ENCODE data around the gene IRF2BP2. TPM values are rescaled to one million over a fixed set of nuclear protein-coding genes. Genes with fewer than 3 reads are reported as not detected.

The IRF2BP2 gene
- total and polyA plus RNA-seq, 4 donors = 36.9 to 148 (median 107) TPM

DNA sequence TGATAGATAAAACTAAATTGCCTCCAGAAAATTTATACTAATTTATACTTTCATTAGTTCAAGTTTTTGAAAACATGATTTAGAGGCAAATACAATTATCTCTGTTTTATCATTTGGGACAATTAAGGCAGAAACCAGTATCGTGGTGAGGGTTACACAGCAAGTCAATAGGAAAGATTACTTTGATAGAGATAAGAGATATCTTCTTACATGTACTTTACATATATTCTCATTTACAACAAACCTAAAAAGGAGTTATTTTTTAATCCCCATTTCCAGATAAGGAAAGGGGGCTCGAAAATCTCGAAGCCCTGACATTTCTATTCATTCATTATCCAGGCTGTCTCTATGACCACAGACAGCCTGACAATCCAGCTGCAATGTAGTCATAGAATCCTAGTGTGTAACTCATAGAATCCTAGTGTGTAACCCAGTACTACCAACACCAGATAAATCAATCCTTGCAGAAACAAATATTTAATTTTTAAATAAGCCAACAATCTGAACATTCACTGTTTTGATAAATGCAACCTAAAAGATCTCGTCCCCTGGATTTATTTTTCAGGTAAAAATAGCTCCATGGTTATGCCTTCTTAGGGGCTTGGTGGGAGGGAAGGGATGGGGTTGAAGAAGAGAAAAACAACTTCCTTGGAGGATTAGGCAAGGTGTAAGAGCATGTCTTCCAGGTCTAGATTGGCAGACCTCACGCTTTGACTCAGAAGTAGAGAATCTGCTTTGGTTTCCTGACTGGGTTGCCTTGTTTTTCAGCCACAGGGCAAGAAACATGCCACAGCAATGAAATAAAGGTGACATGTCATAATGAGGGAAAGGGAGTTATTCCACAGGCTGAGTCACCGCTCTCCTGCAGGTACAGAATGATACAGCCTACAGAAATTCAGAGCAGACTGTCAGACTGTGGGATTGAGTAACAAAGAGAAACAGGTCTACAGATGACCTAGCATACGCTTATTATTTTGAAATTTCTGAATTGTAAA lies 45.6 kb downstream of the IRF2BP2 start:
- 76 to 79% methylated on average over 7 of the region's 7 CpGs for WGBS, 2 donors
- DNase-seq (no peak), ATAC-seq (ENCODE audit: low FRiP score) (no peak)
- no peaks in the 10 kb centered on the region for H3K27me3 ChIP-seq (ENCODE audit: control insufficient read depth in 1 of 2, insufficient read depth in 2 of 2, low read length in 1 of 2)
- H3K36me3 ChIP-seq (ENCODE audit: control insufficient read depth in 1 of 2, insufficient read depth in 2 of 2, low read length in 1 of 2) = no peaks in the 10 kb centered on the region
- H3K27ac ChIP-seq (ENCODE audit: low read depth in 1 of 2, low read length in 2 of 2) = no peak overlapping the region
- H3K4me3 ChIP-seq (ENCODE audit: low read length in 2 of 2) = no peak overlapping the region
- H3K9me3 ChIP-seq (ENCODE audit: control insufficient read depth, low read length) = peaks cover 2% of the 10 kb centered on the region
- intact Hi-C loops (cut with DNase I) = no loop called here
- no peaks in the 10 kb centered on the region for H3K4me1 ChIP-seq (ENCODE audit: control insufficient read depth in 1 of 2, insufficient read depth in 2 of 2, low read length in 2 of 2)

DNA sequence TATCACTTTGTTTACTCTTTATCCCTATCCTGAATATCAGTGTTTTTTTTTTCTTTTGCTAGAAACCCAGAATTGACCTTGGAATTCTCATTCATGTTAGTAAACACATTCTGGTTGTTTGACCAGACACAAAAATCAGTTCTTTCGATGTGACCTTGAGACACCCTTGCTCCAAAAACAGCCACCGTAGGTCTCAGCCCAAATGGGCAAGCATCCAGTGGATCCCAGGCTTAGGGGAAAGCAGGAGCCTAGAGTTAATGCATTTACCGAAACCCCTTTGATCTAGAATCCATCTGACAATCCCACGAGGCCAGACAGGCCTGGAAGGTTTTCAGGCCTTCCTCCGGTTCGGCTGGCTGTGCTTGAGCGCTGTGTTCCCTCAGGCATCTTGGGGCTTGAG lies 47.6 kb downstream of the IRF2BP2 start:
- ATAC-seq (ENCODE audit: low FRiP score) (no peak), DNase-seq (no peak)
- H3K4me1 ChIP-seq (ENCODE audit: control insufficient read depth in 1 of 2, insufficient read depth in 2 of 2, low read length in 2 of 2) = no peaks in the 10 kb centered on the region
- intact Hi-C loops (cut with DNase I) = no loop called here
- peaks cover 2% of the 10 kb centered on the region for H3K9me3 ChIP-seq (ENCODE audit: control insufficient read depth, low read length)
- no peaks in the 10 kb centered on the region for H3K27me3 ChIP-seq (ENCODE audit: control insufficient read depth in 1 of 2, insufficient read depth in 2 of 2, low read length in 1 of 2)
- 74 to 75% methylated on average over 7 of the region's 7 CpGs for WGBS, 2 donors
- H3K27ac ChIP-seq (ENCODE audit: low read depth in 1 of 2, low read length in 2 of 2) = no peak overlapping the region
- no peak overlapping the region for H3K4me3 ChIP-seq (ENCODE audit: low read length in 2 of 2)
- H3K36me3 ChIP-seq (ENCODE audit: control insufficient read depth in 1 of 2, insufficient read depth in 2 of 2, low read length in 1 of 2) = no peaks in the 10 kb centered on the region

DNA sequence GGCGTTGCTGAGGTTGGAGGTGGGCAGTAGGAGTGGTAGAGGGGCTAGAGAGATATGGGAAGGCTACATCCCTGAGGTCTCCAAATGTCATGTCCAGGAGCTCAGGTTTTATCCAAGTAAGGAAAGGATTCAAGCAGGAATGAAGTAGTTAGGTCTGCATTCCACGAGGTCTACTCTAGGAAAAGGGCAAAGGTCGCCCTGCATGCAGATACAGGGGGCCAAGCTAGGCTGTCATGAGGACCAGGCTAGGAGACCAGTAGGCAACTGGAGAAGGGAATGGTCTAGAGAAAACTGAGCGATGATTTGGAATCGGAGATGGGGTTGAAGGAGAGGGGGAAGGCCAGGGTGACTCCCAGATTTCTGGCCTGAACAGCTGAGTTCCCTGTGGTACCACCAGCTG lies 48.7 kb downstream of the IRF2BP2 start:
- H3K9me3 ChIP-seq (ENCODE audit: control insufficient read depth, low read length) = no peaks in the 10 kb centered on the region
- no peak for ATAC-seq (ENCODE audit: low FRiP score)
- no peaks in the 10 kb centered on the region for H3K27me3 ChIP-seq (ENCODE audit: control insufficient read depth in 1 of 2, insufficient read depth in 2 of 2, low read length in 1 of 2)
- intact Hi-C loops (cut with DNase I) = no loop called here
- H3K27ac ChIP-seq (ENCODE audit: low read depth in 1 of 2, low read length in 2 of 2) = no peak overlapping the region
- no peaks in the 10 kb centered on the region for H3K36me3 ChIP-seq (ENCODE audit: control insufficient read depth in 1 of 2, insufficient read depth in 2 of 2, low read length in 1 of 2)
- no peak overlapping the region for H3K4me3 ChIP-seq (ENCODE audit: low read length in 2 of 2)
- DNase-seq = no peak
- no peaks in the 10 kb centered on the region for H3K4me1 ChIP-seq (ENCODE audit: control insufficient read depth in 1 of 2, insufficient read depth in 2 of 2, low read length in 2 of 2)
- 89 to 91% methylated on average over 5 of the region's 5 CpGs for WGBS, 2 donors

DNA sequence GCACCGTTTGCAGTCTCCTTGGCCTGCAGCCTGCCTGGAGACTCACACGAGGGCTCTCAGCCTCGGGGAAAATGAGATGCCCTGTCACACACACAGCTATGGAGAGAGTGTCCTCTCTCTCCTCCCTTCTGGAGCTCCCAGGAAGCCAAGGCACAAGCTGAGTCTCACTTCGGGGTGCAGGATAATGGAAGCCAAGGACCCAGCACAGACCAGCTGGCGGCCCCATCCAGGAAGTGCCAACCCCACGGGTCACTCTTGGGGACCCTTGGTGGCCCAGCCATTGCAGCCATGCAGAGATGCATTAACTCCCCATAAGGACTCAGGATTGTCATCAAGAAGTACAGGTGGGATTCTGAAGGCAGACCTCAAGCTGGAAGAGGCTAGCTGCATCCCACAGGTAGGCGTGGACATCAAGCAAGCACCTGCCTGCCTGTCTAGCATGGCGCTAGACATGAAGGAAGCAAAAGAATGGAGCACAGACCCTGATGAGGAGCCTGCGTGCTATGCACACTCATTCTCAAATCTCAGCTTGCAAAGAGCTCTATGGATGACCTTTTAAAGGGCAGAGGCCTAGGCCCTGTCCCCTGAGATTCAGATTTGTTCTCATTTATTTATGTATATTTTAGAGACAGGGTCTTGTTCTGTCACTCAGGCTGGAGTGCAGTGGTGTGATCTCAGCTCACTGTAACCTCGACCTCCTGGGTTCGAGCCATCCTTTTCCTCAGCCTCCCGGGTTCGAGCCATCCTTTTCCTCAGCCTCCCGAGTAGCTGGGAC lies 49.9 kb downstream of the IRF2BP2 start:
- H3K4me1 ChIP-seq (ENCODE audit: control insufficient read depth in 1 of 2, insufficient read depth in 2 of 2, low read length in 2 of 2) = no peaks in the 10 kb centered on the region
- intact Hi-C loops (cut with DNase I) = no loop called here
- ATAC-seq (ENCODE audit: low FRiP score) = no peak
- H3K36me3 ChIP-seq (ENCODE audit: control insufficient read depth in 1 of 2, insufficient read depth in 2 of 2, low read length in 1 of 2) = no peaks in the 10 kb centered on the region
- no peaks in the 10 kb centered on the region for H3K27me3 ChIP-seq (ENCODE audit: control insufficient read depth in 1 of 2, insufficient read depth in 2 of 2, low read length in 1 of 2)
- no peak for DNase-seq
- no peak overlapping the region for H3K4me3 ChIP-seq (ENCODE audit: low read length in 2 of 2)
- H3K27ac ChIP-seq (ENCODE audit: low read depth in 1 of 2, low read length in 2 of 2) = no peak overlapping the region
- H3K9me3 ChIP-seq (ENCODE audit: control insufficient read depth, low read length) = no peaks in the 10 kb centered on the region
- WGBS, 2 donors = 79% methylated on average over 14 of the region's 14 CpGs

DNA sequence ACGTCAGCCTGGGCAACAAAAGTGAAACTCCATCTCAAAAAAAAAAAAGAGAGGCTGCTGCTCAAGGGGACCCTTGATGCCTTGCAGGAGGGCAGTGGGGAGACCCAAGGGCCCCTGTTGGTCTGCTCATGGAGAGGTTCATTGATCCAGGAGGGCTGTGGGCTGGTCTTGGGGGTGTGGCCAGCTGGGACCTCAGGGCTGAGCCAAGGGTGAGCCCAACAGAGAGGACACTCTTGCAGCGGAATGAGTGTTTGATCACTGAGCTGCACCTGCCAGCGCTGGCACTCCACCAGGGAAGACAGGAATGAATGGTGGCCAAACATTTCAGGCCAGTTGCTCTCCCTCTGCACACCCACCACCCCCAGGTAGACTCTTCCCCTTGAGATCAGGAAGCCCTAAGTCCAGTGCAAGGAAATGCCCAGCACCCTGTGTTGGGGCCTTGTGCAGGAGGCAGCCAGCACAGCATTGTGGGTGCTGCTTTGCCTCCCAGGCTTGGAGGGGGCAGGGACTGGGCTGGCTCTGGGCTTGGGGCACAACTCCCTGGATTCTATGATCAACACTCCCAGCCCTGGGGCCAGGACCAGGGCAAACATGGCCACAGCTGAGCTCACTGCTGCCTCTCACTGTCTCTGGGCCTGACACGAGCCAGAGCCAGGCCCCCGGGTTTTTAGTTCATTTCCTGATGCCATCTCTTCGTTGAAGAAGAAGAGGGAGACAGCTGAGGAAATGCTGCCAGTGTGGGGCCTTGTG lies 50.7 kb downstream of the IRF2BP2 start:
- Histone ChIP-seq H3K27ac (ENCODE audit: low read depth in 1 of 2, low read length in 2 of 2) (no peak overlapping the region), H3K4me3 (ENCODE audit: low read length in 2 of 2) (no peak overlapping the region), H3K9me3 (ENCODE audit: control insufficient read depth, low read length) (no peaks in the 10 kb centered on the region), H3K27me3 (ENCODE audit: control insufficient read depth in 1 of 2, insufficient read depth in 2 of 2, low read length in 1 of 2) (no peaks in the 10 kb centered on the region), H3K4me1 (ENCODE audit: control insufficient read depth in 1 of 2, insufficient read depth in 2 of 2, low read length in 2 of 2) (no peaks in the 10 kb centered on the region), H3K36me3 (ENCODE audit: control insufficient read depth in 1 of 2, insufficient read depth in 2 of 2, low read length in 1 of 2) (no peaks in the 10 kb centered on the region)
- DNase-seq (no peak), ATAC-seq (ENCODE audit: low FRiP score) (no peak)
- whole genome bisulfite sequencing, 2 donors = 72% methylated on average over 6 of the region's 6 CpGs
- intact Hi-C loops (cut with DNase I) = no loop called here

DNA sequence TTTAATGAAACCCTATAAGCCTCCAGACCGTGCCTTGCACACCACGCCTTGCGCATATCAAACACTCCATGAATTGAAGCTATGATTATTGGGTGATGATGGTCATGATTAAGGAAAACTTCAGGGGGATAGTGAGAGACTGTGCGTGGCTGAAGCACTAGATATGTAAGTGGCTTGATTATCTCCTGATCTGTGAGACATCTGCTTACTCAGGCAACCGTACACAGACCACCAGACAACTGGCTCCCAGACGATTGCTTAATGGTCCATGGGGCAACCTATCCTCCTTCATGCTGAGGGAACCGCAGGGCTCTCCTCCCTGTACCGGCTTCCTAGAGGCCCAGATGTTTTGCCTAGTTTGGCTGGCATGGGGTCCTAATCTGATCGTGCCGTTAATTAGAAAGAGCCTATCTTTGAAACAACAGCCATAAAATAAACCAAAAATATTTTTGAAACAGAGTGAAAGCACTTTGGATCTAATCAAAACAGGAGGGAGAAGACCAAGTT lies 51.6 kb downstream of the IRF2BP2 start:
- 72 to 75% methylated on average over 10 of the region's 10 CpGs for WGBS, 2 donors
- DNase-seq (no peak), ATAC-seq (ENCODE audit: low FRiP score) (no peak)
- Histone ChIP-seq H3K27me3 (ENCODE audit: control insufficient read depth in 1 of 2, insufficient read depth in 2 of 2, low read length in 1 of 2) (no peaks in the 10 kb centered on the region), H3K27ac (ENCODE audit: low read depth in 1 of 2, low read length in 2 of 2) (no peak overlapping the region), H3K4me3 (ENCODE audit: low read length in 2 of 2) (no peak overlapping the region), H3K4me1 (ENCODE audit: control insufficient read depth in 1 of 2, insufficient read depth in 2 of 2, low read length in 2 of 2) (no peaks in the 10 kb centered on the region), H3K9me3 (ENCODE audit: control insufficient read depth, low read length) (no peaks in the 10 kb centered on the region), H3K36me3 (ENCODE audit: control insufficient read depth in 1 of 2, insufficient read depth in 2 of 2, low read length in 1 of 2) (no peaks in the 10 kb centered on the region)
- intact Hi-C loops (cut with DNase I) = no loop called here

DNA sequence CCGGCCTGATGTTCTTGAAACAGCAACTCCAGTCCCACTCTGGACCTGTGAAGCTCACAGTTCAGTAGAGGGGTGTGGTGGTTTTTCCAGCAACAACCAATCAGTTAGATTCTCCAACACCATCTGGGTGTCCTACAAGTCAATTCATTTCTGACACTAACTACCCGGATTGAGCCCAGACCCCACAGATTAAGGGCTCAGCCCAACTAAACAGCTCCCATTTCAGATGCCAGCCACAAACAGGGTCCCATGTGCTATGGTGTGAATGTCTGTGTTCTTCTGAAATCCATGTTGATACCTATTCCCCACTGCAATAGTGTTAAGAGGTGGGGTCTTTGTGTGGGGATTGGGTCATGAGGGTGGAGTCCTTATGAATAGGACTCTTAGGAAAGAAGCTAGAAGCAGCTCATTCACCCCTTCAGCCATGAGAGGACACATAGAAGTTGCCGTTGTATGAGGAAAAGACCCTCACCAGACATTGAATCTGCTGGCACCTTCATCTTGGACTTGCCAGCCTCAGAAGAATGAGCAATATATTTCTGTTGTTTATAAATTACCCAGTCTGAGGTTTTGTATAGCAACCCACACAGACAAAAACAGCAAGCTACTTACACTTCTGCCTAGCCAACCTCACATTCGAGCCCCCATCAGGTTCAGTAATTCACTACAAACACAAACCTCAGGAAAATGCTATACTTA lies 53.6 kb downstream of the IRF2BP2 start:
- H3K4me1 ChIP-seq (ENCODE audit: control insufficient read depth in 1 of 2, insufficient read depth in 2 of 2, low read length in 2 of 2) = no peaks in the 10 kb centered on the region
- H3K4me3 ChIP-seq (ENCODE audit: low read length in 2 of 2) = no peak overlapping the region
- no peaks in the 10 kb centered on the region for H3K36me3 ChIP-seq (ENCODE audit: control insufficient read depth in 1 of 2, insufficient read depth in 2 of 2, low read length in 1 of 2)
- H3K27me3 ChIP-seq (ENCODE audit: control insufficient read depth in 1 of 2, insufficient read depth in 2 of 2, low read length in 1 of 2) = no peaks in the 10 kb centered on the region
- intact Hi-C loops (cut with DNase I) = no loop called here
- no peak for ATAC-seq (ENCODE audit: low FRiP score)
- no peaks in the 10 kb centered on the region for H3K9me3 ChIP-seq (ENCODE audit: control insufficient read depth, low read length)
- DNase-seq = no peak
- whole genome bisulfite sequencing, 2 donors = 93 to 94% methylated on average over 4 of the region's 4 CpGs
- no peak overlapping the region for H3K27ac ChIP-seq (ENCODE audit: low read depth in 1 of 2, low read length in 2 of 2)

Data from aorta (tissue), 5 donors.